A549 (cell line): ENCODE results near the gene PLD1.

Experiments used
- CTCF ChIP-seq: fragments of >200 bp; sonication (Bioruptor Twin); formaldehyde crosslinking; IDR thresholded peaks from 3 replicates; pipeline ENCODE4 v1.5.1; 2016
- EHMT2 ChIP-seq: fragments of 200-600 bp; sonication (generic); IDR thresholded peaks from 2 replicates; pipeline ENCODE4 v1.6.1; 2016; ENCODE audit warnings: antibody characterized with exemption, low read depth, mild to moderate bottlenecking, moderate library complexity
- EP300 ChIP-seq, 2 experiments: fragments of >200 bp; sonication (Bioruptor Twin); formaldehyde crosslinking; IDR thresholded peaks; 2 replicates in 1 of 2; 3 replicates in 1 of 2; pipeline ENCODE4 v1.6.1; 2016 to 2017
- PBX3 ChIP-seq: IDR thresholded peaks from 2 replicates; pipeline ENCODE4 v1.6.1; 2012
- RARB ChIP-seq: fragments of 250-450 bp; sonication (Bioruptor Pico); IDR thresholded peaks from 2 replicates; pipeline ENCODE4 v1.8.0; 2021; ENCODE audit warnings: mild to moderate bottlenecking, moderate library complexity
- RCOR1 ChIP-seq: fragments of 150-350 bp; IDR thresholded peaks from 2 replicates; pipeline ENCODE4 v1.6.1; 2014; ENCODE audit warnings: antibody characterized with exemption, low read length, low read depth

- no peak for TF ChIP-seq CTCF
- peak; percentile 31 to 34; a peak in 1 of 5 replicates for TF ChIP-seq EP300 (IDR thresholded peaks at IDR 0.05)
- TF ChIP-seq EHMT2, result no peak
- no peak for TF ChIP-seq PBX3
- TF ChIP-seq RARB (CRISPR knock-in tag), result no peak
- no peak for TF ChIP-seq RCOR1
Measured at GRCh38 chr3:171825222-171825828, 15.0 kb upstream of the PLD1 start.
